ENCODE data around the gene TSR2. TPM values are rescaled to one million over a fixed set of nuclear protein-coding genes. Genes with fewer than 3 reads are reported as not detected.
"Not testable (repeated sequence)": the region's sequence is repeated elsewhere in the genome, so short reads cannot be mapped to it uniquely, and the experiment has no call there.

TSR2 gene
- total RNA-seq, 2 donors from 2014 or later, result 26.8 to 31.5 TPM

GRCh38 chrX:54446084-54446483 is 5.9 kb downstream of the TSR2 start:
- H3K27ac Mint-ChIP-seq, result no peak overlapping the region
- no peaks in the 10 kb centered on the region for H3K9me3 Mint-ChIP-seq
- no peak for DNase-seq (ENCODE audit: low spot score in 2 of 2)
- H3K36me3 Mint-ChIP-seq, result peaks cover 0 to 10% of the 10 kb centered on the region in 2 donors
- ATAC-seq, result no peak

DNA sequence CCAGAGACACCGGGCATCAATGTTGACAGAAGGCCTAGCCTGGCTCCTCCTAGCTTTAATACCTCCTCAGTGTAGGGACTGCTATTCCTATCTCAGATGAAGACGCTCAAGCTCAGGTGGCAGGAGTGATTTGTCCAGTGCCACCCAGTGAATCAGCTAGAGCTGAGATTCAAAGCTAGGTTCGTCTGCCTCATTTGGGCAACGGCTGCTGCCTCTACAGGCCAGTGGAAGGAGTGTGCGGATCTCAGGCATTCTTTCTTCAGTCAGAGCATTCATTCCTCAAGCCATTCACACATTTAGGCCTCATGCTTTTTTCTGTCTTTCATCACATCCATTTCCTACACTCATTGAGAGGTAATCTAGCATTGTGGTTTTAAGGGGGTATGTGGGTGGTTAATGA is 7.3 kb downstream of the TSR2 start:
- Mint-ChIP-seq H3K36me3 (peaks cover 0 to 5% of the 10 kb centered on the region in 2 donors), H3K9me3 (no peaks in the 10 kb centered on the region), H3K27ac (no peak overlapping the region)
- ATAC-seq (no peak), DNase-seq (ENCODE audit: low spot score in 2 of 2) (no peak)

DNA sequence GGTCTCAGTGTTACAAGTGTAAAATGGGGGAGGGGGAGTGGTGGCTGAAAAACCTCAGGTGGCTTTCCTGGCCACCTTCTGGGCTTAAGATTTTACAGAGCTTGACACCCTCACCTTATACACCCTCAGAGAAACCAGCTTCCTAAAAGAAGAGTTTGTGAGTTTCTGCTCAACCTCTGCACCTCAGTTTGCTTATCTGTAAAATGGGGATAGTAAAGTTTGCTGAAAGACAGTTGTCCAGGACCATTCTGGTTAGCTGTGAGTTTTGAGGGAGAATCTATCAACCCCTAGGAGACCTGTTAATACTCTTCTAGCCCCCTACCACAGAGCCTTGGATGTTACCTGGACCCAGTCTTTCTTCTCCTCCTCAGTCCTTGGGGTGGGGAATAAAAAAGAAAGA is 9.7 kb downstream of the TSR2 start:
- Mint-ChIP-seq H3K36me3 (no peaks in the 10 kb centered on the region), H3K9me3 (no peaks in the 10 kb centered on the region), H3K27ac (no peak overlapping the region)
- no peak for DNase-seq (ENCODE audit: low spot score in 2 of 2)
- no peak for ATAC-seq

GRCh38 chrX:54452920-54453319 is 12.7 kb downstream of the TSR2 start:
- no peaks in the 10 kb centered on the region for H3K9me3 Mint-ChIP-seq
- DNase-seq (ENCODE audit: low spot score in 2 of 2) (no peak), ATAC-seq (no peak)

DNA sequence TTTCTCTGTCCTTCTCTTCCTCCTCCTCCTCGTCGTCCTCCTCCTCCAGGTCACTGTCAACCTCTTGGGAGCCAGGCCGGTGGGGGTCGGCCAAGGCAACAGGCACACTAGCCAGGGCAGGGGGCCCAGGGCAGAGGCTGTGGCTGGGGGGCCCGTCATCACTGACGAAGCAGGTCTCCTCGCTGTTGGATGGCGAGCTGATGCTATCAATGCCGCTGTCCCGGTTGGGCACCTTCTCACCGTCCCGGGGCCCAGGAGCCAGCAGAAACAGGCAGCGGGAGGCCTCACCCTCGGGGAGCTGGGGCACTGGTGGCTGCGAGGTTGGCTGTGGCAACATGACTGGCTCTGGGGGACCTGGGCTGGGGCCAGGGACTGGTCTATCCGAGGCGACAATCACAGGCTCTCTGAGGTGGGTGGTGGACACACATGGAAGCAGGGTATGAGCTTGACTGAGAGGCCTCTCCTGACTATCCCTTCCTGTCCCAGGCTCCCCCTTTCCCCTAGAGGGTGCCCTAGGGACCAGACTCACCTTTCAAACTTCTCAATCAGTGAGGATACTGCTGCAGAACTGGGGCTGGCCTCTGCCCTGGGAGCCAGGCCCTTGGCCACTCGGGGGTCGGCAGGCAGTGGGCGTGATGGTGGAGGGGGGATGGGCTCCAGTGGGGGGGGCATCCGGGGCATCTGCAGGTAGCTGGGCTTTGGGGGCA is 30.0 kb downstream of the TSR2 start:
- DNase-seq (ENCODE audit: low spot score in 2 of 2), result no peak
- ATAC-seq, result no peak
- H3K9me3 Mint-ChIP-seq, result no peaks in the 10 kb centered on the region
- no peaks in the 10 kb centered on the region for H3K36me3 Mint-ChIP-seq
- no peak overlapping the region for H3K27ac Mint-ChIP-seq

More at GRCh38 chrX:54452920-54453319, 12.7 kb downstream of the TSR2 start:
- no peaks in the 10 kb centered on the region for H3K36me3 Mint-ChIP-seq
- H3K27ac Mint-ChIP-seq, result no peak overlapping the region

DNA sequence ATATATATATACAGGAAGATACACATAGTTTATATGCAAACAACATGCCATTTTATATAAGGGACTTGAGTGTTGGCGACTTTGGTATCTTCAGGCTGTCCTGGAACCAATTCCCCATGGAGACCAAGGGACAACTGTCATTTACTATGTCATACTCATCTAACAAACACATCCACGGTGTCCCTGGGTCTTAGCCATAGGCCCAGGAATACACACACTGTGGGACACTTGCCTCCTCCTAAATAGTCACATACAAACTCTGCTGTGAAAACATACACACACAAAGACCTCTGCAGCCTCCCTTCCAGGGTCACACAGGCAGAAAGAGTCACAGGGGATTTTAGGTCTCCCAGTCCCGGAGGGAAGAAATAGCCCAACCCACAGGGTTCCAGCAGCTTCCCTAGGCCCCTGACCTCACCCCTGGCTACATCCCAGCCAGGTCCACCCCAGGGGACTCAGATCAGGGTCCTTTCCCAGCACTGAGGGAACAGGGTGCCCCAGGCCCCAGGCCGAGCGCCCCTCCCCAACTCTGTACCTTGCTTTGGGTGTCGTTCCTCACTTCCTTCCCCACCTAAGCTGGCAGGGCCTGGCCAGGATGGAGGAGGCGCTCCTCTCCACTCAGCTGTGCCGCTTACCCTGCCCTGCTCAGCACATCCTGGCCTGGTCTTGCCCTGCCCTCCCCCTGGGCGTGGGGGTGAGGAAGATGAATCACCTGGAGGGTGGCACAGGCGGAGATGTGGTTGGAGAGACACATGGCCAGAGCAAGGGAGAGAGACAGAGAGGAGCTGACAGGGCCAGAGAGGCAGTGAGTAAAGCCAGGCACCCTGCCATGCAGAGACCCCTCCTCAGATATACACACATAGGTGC is 34.0 kb downstream of the TSR2 start:
- Mint-ChIP-seq H3K27ac (no peak overlapping the region), H3K36me3 (no peaks in the 10 kb centered on the region), H3K9me3 (no peaks in the 10 kb centered on the region)
- ATAC-seq, result no peak
- no peak for DNase-seq (ENCODE audit: low spot score in 2 of 2)

GRCh38 chrX:54479136-54480111 is 39.2 kb downstream of the TSR2 start:
- no peaks in the 10 kb centered on the region for H3K9me3 Mint-ChIP-seq
- DNase-seq (ENCODE audit: low spot score in 2 of 2) (no peak), ATAC-seq (no peak)
- H3K27ac Mint-ChIP-seq, result no peak overlapping the region
- H3K36me3 Mint-ChIP-seq, result no peaks in the 10 kb centered on the region

- no peaks in the 10 kb centered on the region for H3K9me3 Mint-ChIP-seq
- no peaks in the 10 kb centered on the region for H3K36me3 Mint-ChIP-seq
- DNase-seq (ENCODE audit: low spot score in 2 of 2), result no peak
- no peak for ATAC-seq
- H3K27ac Mint-ChIP-seq, result no peak overlapping the region
These were observed 42.8 kb downstream of the TSR2 start for GRCh38 chrX:54482839-54483593.

DNA sequence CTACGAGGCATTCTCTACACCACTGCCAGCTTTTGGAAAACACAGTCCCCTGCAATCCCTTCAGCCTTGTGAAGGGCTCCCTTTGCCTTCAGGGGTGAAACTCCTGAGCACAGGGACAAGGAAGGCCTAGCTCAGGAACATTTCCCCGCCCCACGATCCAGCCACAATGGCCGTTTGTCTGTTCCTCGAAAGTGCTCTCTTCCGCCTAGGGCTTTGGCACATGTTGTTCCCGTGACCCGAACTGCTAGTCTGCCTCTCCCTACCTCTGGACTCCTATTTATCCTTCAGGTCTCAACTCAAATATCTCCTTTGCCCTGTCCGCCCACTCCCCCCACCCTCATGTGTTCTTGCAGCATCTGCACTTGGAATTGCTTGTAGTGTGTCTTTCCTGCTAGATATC is 43.7 kb downstream of the TSR2 start:
- H3K9me3 Mint-ChIP-seq, result no peaks in the 10 kb centered on the region
- DNase-seq (ENCODE audit: low spot score in 2 of 2) (no peak), ATAC-seq (no peak)
- H3K36me3 Mint-ChIP-seq, result no peaks in the 10 kb centered on the region
- no peak overlapping the region for H3K27ac Mint-ChIP-seq

GRCh38 chrX:54484666-54485065 is 44.5 kb downstream of the TSR2 start:
- DNase-seq (ENCODE audit: low spot score in 2 of 2), result no peak
- no peaks in the 10 kb centered on the region for H3K36me3 Mint-ChIP-seq
- H3K9me3 Mint-ChIP-seq, result peaks cover under 1 to 1% of the 10 kb centered on the region in 2 donors
- no peak overlapping the region for H3K27ac Mint-ChIP-seq
- no peak for ATAC-seq

GRCh38 chrX:54489819-54490218 is 49.6 kb downstream of the TSR2 start:
- DNase-seq (ENCODE audit: low spot score in 2 of 2); H3K27ac Mint-ChIP-seq; H3K36me3 Mint-ChIP-seq; H3K9me3 Mint-ChIP-seq; ATAC-seq: not testable (repeated sequence)

DNA sequence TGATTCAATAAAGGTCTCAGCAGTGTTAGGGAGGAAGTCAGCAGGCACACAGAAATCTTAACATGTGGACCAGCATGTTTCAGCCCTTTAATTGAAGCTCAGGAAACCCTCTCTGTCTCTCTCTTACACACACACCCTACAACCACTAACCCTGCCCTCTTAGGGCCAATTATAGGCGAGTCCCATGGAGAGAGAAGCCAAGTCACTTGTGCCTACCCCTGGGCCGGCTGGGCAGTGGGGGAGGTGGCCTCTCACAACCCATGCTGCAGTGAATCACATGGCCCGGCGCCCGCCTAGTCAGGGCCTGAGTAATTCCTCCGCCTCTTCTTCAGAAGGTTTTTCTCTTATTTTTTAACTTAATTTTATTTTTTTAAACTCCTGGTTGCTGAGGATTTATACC is 52.1 kb downstream of the TSR2 start:
- no peak for DNase-seq (ENCODE audit: low spot score in 2 of 2)
- H3K36me3 Mint-ChIP-seq, result no peaks in the 10 kb centered on the region
- no peak for ATAC-seq
- no peak overlapping the region for H3K27ac Mint-ChIP-seq
- peaks cover 3 to 4% of the 10 kb centered on the region in 2 donors for H3K9me3 Mint-ChIP-seq

DNA sequence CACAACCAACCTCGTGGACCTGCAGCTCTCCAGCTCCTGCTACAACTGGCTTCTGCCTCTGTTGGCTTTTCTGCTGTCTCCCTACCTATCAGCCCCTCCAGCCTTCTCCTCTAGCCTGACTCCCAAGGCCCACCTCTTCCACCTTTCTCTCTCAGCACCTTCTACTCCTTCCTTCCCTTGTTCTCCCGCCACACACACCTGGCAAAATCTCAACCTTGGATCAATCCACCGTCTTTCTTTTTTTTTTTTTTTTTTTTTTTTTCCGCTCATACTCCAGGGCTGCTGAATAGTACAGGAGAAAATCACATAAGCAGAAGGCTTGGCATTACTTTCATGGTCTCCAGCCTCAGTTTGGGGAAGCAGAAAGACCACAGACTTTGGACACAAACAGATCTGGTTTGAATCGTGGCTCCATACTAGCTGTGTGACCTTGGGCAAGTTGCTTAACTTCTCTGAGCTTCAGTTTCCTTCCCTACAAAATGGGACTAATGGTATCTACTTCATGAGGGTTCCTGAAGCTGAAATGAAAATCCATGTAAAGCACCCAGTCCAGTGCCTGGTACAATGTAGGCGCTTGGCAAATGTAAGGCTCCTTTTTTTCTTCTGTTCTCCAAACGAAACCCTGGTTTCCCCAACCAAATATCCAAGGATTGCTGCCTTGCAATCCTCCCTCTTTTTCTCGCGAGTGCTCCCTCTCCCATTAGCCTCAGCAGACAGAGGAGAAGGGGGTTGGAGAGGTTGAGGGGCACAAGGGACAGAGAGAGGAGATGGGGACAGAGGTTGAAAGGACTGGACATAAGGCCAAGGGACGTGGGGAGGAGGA is 54.2 kb downstream of the TSR2 start:
- H3K36me3 Mint-ChIP-seq, result no peaks in the 10 kb centered on the region

More for the DNA sequence above, 54.2 kb downstream of the TSR2 start:
- ATAC-seq (no peak), DNase-seq (ENCODE audit: low spot score in 2 of 2) (no peak)
- H3K9me3 Mint-ChIP-seq, result peaks cover 3 to 4% of the 10 kb centered on the region in 2 donors
- H3K27ac Mint-ChIP-seq, result no peak overlapping the region

All from activated naive CD4-positive, alpha-beta T cell treated with anti-CD3 and anti-CD28 coated beads, Interleukin-2, amount 50 U/mL, for 72 hours (primary cell).